A673 (cell line): ENCODE measurements around the gene TOR2A.

Experiments
- EZH2 ChIP-seq: fragments of 200-600 bp; sonication (generic); IDR thresholded peaks from 2 replicates; pipeline ENCODE4 v1.6.1; 2017; ENCODE audit warnings: borderline replicate concordance, low read depth, mild to moderate bottlenecking, mixed read lengths, antibody characterized with exemption, low read length; ENCODE audit not compliant: poor library complexity, severe bottlenecking
- TF ChIP-seq, protein P1 (sequence below): fragments of 300-800, 200-600 bp; sonication (generic); conservative IDR thresholded peaks from 2 replicates; pipeline ENCODE4 v1.5.1; 2017; ENCODE audit warnings: low read depth, mild to moderate bottlenecking, antibody characterized with exemption, low read length, moderate library complexity, mixed read lengths

DNA sequence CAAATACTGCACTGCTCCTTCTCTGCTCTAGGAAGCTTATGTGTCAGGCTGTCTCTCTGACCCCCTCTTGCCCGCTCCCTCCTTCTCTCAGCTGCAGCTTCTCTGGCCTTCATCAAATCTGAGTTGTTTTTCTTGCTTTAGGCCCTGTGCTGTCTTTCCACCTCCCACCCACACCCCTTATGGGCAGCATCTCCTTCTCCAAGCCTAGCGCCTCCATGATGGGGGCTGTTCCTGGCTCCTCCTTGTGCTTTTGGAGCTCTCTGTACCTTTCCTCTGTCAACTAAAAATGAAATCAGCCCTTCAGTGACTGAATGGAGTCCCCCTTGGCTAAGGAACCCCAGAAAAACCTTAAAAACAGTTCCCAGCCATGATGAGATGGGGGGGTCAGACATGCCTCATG is 35.0 kb downstream of the TOR2A start:
- TF ChIP-seq, protein P1, sequence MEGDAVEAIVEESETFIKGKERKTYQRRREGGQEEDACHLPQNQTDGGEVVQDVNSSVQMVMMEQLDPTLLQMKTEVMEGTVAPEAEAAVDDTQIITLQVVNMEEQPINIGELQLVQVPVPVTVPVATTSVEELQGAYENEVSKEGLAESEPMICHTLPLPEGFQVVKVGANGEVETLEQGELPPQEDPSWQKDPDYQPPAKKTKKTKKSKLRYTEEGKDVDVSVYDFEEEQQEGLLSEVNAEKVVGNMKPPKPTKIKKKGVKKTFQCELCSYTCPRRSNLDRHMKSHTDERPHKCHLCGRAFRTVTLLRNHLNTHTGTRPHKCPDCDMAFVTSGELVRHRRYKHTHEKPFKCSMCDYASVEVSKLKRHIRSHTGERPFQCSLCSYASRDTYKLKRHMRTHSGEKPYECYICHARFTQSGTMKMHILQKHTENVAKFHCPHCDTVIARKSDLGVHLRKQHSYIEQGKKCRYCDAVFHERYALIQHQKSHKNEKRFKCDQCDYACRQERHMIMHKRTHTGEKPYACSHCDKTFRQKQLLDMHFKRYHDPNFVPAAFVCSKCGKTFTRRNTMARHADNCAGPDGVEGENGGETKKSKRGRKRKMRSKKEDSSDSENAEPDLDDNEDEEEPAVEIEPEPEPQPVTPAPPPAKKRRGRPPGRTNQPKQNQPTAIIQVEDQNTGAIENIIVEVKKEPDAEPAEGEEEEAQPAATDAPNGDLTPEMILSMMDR = no peak
- no peak for TF ChIP-seq EZH2
